Colon (tissue), 2 donors: ENCODE results near the gene LTBP4.
"Not testable (repeated sequence)": the region's sequence is repeated elsewhere in the genome, so short reads cannot be mapped to it uniquely, and the experiment has no call there.

Source experiments
- FAIRE-seq: peaks from 2 replicates; lab custom pipeline; 2012; peaks lifted over from hg19 to GRCh38; lab: Jason Lieb, UNC
- donor health status: control.
- donor health status: control.

Gene LTBP4, protein sequence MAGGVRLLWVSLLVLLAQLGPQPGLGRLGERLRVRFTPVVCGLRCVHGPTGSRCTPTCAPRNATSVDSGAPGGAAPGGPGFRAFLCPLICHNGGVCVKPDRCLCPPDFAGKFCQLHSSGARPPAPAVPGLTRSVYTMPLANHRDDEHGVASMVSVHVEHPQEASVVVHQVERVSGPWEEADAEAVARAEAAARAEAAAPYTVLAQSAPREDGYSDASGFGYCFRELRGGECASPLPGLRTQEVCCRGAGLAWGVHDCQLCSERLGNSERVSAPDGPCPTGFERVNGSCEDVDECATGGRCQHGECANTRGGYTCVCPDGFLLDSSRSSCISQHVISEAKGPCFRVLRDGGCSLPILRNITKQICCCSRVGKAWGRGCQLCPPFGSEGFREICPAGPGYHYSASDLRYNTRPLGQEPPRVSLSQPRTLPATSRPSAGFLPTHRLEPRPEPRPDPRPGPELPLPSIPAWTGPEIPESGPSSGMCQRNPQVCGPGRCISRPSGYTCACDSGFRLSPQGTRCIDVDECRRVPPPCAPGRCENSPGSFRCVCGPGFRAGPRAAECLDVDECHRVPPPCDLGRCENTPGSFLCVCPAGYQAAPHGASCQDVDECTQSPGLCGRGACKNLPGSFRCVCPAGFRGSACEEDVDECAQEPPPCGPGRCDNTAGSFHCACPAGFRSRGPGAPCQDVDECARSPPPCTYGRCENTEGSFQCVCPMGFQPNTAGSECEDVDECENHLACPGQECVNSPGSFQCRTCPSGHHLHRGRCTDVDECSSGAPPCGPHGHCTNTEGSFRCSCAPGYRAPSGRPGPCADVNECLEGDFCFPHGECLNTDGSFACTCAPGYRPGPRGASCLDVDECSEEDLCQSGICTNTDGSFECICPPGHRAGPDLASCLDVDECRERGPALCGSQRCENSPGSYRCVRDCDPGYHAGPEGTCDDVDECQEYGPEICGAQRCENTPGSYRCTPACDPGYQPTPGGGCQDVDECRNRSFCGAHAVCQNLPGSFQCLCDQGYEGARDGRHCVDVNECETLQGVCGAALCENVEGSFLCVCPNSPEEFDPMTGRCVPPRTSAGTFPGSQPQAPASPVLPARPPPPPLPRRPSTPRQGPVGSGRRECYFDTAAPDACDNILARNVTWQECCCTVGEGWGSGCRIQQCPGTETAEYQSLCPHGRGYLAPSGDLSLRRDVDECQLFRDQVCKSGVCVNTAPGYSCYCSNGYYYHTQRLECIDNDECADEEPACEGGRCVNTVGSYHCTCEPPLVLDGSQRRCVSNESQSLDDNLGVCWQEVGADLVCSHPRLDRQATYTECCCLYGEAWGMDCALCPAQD (N-terminal part only)

DNA sequence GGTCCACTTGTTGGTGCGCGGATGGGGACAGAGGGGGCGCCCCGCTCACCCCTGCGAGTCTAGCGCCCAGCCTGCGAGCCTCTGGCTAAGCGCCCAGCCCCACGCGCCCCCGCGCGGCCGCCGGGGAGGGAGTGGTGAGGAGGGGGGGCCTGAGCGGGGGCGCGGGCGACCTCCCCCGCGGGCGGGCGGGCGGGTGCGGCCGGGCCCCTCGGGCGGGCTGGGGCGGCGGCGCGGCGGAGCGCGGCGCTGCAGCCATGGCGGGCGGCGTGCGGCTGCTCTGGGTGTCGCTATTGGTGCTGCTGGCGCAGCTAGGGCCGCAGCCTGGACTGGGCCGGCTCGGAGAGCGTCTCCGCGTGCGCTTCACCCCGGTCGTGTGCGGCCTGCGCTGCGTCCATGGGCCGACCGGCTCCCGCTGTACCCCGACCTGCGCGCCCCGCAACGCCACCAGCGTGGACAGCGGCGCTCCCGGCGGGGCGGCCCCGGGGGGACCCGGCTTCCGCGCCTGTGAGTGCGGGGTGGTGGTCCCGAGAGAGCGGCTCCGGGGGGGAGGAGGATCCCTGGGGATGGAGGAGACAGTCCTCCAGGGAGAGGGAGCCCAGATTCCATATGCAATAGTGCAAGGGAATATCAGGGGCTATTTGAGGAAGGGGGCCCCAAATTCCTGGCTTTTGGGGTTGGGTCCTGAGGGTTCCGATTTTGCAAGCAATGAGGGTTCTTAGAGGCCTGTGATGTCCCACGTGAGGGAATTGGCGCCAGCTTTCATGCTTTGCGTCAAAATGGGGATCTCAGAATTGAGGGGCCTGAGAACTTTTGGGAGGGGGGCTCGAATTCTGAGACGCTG lies at the start of gene LTBP4:
TSS of gene LTBP4 (plus strand) at position 236 of the 841 bp plus-strand sequence. CDS start at position 255, 19 bp downstream.
- FAIRE-seq: no peak

GRCh38 chr19:40552848-40553247 lies 48.3 kb upstream of the LTBP4 start:
- no peak for FAIRE-seq

- FAIRE-seq: no peak
These were observed 47.0 kb upstream of the LTBP4 start for GRCh38 chr19:40553885-40554857.

GRCh38 chr19:40555978-40556689 lies 45.0 kb upstream of the LTBP4 start:
- no peak for FAIRE-seq

DNA sequence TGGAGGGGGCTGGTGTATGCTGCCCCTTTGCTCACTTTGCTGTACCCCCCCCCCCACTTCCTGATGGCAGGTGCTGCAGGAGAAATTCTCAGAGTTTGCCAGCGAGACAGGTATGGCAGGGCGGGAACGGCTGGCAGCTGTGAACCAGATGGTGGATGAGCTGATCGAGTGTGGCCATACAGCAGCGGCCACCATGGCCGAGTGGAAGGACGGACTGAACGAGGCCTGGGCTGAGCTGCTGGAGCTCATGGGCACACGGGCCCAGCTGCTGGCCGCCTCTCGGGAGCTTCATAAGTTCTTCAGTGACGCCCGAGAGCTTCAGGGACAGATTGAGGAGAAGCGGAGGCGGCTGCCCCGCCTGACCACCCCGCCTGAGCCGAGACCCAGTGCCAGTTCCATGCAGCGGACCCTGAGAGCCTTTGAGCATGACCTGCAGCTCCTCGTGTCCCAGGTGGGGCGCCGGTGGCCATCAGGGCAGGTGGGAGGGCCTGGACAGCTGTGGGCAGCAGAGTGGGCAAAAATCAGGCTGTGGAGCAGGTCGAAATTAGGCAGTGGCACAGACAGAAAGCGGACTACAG lies 44.1 kb upstream of the LTBP4 start:
- FAIRE-seq: no peak

GRCh38 chr19:40559394-40559793 lies 41.8 kb upstream of the LTBP4 start:
- no peak for FAIRE-seq

DNA sequence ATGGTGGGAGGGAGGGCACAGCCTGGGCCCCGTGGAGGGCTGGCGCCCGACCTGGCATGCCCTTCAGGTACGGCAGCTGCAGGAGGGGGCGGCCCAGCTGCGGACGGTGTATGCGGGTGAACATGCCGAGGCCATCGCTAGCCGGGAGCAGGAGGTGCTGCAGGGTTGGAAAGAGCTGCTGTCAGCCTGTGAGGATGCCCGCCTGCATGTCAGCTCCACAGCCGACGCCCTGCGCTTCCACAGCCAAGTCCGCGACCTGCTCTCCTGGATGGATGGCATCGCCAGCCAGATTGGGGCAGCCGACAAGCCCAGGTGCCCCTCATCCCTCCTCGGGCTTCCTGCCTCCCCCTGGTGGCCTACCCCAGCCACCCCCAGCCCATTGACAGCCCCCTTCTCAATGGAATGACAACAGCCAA lies 41.1 kb upstream of the LTBP4 start:
- no peak for FAIRE-seq

DNA sequence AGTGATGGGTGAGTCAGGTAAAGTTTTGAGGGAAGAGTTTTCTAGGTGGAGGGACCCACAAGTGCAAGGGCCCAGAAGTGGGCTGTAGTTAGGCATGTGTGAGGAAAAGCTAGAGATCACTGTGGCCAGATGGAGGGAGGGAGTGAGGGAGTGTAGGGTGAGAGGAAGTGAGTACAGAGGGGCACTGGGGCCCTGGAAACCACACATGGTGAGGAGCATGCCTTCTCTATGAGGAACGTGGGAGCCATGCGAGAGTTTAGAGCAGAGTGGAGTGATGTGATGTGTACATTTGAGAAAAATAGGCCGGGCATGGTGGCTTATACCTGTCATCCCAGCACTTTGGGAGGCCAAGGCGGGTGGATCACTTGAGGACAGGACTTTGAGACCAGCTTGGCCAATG lies 39.2 kb upstream of the LTBP4 start:
- no peak for FAIRE-seq

DNA sequence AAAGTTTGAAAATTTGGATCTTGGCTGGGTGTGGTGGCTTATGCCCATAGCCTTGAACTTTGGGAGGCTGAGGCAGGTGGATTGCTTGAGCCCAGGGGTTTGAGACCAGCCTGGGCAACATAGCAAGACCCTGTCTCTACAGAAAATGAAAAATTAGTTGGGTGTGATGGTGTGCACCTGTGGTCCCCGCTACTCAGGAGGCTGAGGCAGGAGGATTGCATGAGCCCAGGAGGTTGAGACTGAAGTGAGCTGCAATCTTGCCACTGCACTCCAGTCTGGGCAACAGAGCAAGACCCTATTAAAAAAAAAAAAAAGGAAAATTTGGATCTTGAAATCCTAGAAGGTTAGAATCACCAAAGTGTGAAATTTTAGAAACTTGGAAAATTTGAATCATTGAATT lies 36.6 kb upstream of the LTBP4 start:
- not testable (repeated sequence) for FAIRE-seq

- FAIRE-seq: no peak
These were observed 35.8 kb upstream of the LTBP4 start for GRCh38 chr19:40565355-40565754.

DNA sequence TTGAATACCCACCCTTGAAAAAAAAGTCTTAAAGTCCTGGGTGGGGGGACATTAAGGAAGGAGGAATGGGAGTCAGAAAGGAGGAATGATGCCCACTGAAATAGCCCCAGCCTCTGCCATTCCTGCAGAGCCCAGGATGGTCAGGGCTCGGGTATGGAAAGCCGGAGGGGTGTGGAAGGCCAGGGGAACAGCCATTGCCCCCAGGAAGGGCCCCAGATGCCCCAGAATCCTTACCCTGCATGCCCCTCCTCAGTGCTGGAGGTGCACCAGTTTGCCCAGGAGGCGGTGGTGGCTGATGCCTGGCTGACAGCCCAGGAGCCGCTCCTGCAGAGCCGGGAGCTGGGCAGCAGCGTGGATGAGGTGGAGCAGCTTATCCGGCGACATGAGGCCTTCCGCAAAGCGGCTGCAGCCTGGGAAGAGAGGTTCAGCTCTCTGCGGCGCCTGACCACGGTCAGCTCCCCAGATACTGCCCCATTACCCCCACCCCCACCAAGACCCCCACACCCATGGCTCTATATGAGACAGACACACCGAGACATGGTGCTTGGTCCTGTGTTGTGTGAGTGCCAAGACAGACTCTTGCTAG lies 35.2 kb upstream of the LTBP4 start:
- FAIRE-seq: no peak

GRCh38 chr19:40567040-40567749 lies 34.0 kb upstream of the LTBP4 start:
- FAIRE-seq: no peak

DNA sequence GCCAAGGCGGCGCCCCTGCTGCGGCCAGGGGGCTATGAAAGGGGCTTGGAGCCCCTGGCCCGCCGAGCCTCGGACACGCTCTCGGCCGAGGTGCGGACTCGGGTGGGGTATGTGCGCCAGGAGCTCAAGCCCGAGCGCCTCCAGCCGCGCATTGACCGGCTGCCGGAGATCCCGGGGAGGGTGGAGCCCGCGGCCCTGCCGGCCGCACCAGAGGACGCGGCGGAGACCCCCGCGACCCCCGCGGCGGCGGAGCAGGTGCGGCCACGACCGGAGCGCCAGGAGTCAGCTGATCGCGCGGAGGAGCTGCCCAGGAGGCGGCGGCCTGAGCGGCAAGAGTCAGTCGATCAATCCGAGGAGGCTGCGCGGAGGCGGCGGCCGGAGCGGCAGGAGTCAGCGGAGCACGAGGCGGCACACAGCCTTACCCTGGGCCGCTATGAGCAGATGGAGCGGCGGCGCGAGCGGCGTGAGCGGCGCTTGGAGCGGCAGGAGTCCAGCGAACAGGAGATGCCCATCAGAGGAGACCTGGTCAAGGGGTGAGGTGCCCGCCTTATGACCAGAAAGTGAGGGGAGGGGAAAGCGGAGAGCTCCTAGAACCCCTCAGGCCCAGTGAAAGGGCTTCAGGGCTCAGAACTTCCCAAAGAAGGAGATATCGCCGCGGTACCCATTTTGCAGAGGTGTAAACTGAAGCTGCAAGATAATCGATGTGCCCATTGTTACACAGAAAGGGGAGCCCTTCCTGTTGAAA lies 33.2 kb upstream of the LTBP4 start:
- FAIRE-seq: no peak

GRCh38 chr19:40570313-40571004 lies 30.7 kb upstream of the LTBP4 start:
- no peak for FAIRE-seq

- no peak for FAIRE-seq
These were observed 30.2 kb upstream of the LTBP4 start for GRCh38 chr19:40571005-40571318.

DNA sequence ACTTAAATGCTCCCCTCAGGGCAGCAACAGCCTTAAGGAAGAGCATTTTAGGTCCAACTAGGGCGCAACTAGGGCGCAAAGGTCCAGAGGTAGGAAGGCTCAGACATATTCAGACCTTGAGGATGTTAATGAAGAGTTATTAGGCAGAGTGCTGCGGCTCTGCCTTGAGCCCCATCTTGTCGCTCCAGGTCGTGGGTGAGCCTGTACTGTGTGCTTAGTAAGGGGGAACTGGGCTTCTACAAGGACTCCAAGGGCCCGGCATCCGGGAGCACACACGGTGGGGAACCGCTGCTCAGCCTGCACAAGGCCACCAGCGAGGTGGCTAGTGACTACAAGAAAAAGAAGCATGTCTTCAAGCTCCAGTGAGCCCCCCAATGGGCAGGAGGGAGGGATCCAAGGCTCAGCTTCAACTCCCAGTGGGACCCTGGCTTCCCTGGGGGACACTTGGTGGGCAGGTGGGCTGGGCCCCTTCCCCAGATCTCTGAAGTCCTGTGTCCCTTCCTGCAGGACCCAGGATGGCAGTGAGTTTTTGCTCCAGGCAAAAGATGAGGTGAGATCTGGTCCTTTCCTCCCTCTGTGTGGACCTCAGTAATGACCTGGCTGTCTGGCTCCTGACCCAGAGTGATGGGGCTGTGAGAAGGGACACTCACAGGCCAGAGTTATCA lies 29.2 kb upstream of the LTBP4 start:
- FAIRE-seq: no peak
